Measurements from ENCODE around the gene CNTN1. TPM values are rescaled to one million over a fixed set of nuclear protein-coding genes. Genes with fewer than 3 reads are reported as not detected.

The CNTN1 gene
- total RNA-seq, 1 experiment from 2014 or later = 6.5 TPM

DNA sequence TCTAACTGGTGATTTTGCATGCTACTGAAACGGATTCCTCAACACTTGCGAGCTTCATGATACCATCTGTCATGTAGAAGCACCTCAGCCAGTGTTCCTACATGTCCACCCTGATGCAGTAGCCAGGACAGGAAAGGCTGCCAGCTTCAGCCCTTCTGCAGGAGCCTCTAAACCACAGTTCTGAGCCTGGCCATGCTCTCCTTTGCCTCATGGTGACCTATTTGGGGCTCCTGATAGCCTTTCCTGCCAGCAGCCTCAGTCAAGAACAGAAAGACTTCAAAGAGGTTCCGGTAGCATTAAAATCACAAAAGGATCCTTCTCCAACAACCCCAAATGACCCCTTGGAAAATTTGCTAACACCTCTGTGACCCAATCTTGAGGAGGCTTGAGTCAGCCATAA lies 96.0 kb downstream of the CNTN1 start:
- Histone ChIP-seq H3K14ac (ENCODE audit: insufficient read depth, low read length) (no peak overlapping the region), H3K9ac (ENCODE audit: extremely low read depth, insufficient read length, low read length) (no peak overlapping the region), H4K91ac (ENCODE audit: insufficient read length, low read depth, low read length) (no peak overlapping the region), H3K23ac (ENCODE audit: insufficient read length, low read depth, low read length) (no peak overlapping the region), H2BK5ac (ENCODE audit: insufficient read length, low read length) (no peak overlapping the region), H3T11ph (ENCODE audit: low read length) (no peak overlapping the region), H3K18ac (ENCODE audit: insufficient read length, low read depth, low read length) (no peak overlapping the region), H3K56ac (ENCODE audit: insufficient read length, low read depth, low read length) (no peak overlapping the region), H3K27me3 (ENCODE audit: insufficient read depth, low read length) (no peaks in the 10 kb centered on the region), H3K79me1 (ENCODE audit: insufficient read depth, low read depth, low read length, poor library complexity, severe bottlenecking) (no peaks in the 10 kb centered on the region), H3K23me2 (ENCODE audit: insufficient read length, low read depth, low read length, poor library complexity, severe bottlenecking) (no peaks in the 10 kb centered on the region), H4K8ac (replicated peaks; ENCODE audit: insufficient read length, low read depth, low read length) (no peak overlapping the region), H2AFZ (ENCODE audit: low read length) (no peak overlapping the region), H3K79me2 (ENCODE audit: insufficient read depth, low read length) (no peaks in the 10 kb centered on the region), H4K20me1 (ENCODE audit: control insufficient read depth, insufficient read depth, insufficient read length) (no peaks in the 10 kb centered on the region), H3K27ac (ENCODE audit: insufficient read length, low read depth, low read length) (no peak overlapping the region), H2BK12ac (ENCODE audit: insufficient read length, low read depth, low read length) (no peak overlapping the region), H2BK20ac (ENCODE audit: low read depth, low read length, poor library complexity, severe bottlenecking) (no peak overlapping the region), H4K5ac (ENCODE audit: insufficient read length, low read depth, low read length) (no peak overlapping the region), H3K4ac (ENCODE audit: low read depth, low read length) (no peak overlapping the region), H2BK15ac (ENCODE audit: low read depth, low read length) (no peak overlapping the region), H3K9me3 (ENCODE audit: control insufficient read depth, low read depth, low read length) (no peaks in the 10 kb centered on the region), H2AK5ac (ENCODE audit: insufficient read length, low read length) (no peak overlapping the region), H3K4me1 (ENCODE audit: insufficient read depth, low read length) (peaks cover 2% of the 10 kb centered on the region; the same call in 1 of the 2 replicates), H3K4me2 (ENCODE audit: insufficient read depth, insufficient read length, low read length) (no peak overlapping the region), H2BK120ac (ENCODE audit: low read depth, low read length, poor library complexity, severe bottlenecking) (no peak overlapping the region)
- H3K4me1 Mint-ChIP-seq = peaks cover 22 to 26% of the 10 kb centered on the region in 2 experiments
- no peak overlapping the region for H3K4me3 Mint-ChIP-seq
- WGBS (ENCODE audit: extremely low coverage, insufficient read length, low lambda C conversion rate) = no CpG with 5 or more reads among the region's 3 CpGs
- H3K36me3 Mint-ChIP-seq (ENCODE audit: insufficient read depth in 1 of 3, low read depth in 3 of 3) = peaks cover 4 to 13% (median 8%) of the 10 kb centered on the region in 3 experiments
- no peak overlapping the region for H3K27ac Mint-ChIP-seq
- H3K27me3 Mint-ChIP-seq (ENCODE audit: low read depth) = no peaks in the 10 kb centered on the region; the same call in 1 of the 2 replicates
- peaks cover 0 to 10% of the 10 kb centered on the region in 2 experiments; a peak in 3 of 5 replicates for H3K9me3 Mint-ChIP-seq
- DNase-seq = peak; percentile 54
- TF ChIP-seq, protein P1, sequence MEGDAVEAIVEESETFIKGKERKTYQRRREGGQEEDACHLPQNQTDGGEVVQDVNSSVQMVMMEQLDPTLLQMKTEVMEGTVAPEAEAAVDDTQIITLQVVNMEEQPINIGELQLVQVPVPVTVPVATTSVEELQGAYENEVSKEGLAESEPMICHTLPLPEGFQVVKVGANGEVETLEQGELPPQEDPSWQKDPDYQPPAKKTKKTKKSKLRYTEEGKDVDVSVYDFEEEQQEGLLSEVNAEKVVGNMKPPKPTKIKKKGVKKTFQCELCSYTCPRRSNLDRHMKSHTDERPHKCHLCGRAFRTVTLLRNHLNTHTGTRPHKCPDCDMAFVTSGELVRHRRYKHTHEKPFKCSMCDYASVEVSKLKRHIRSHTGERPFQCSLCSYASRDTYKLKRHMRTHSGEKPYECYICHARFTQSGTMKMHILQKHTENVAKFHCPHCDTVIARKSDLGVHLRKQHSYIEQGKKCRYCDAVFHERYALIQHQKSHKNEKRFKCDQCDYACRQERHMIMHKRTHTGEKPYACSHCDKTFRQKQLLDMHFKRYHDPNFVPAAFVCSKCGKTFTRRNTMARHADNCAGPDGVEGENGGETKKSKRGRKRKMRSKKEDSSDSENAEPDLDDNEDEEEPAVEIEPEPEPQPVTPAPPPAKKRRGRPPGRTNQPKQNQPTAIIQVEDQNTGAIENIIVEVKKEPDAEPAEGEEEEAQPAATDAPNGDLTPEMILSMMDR (conservative IDR thresholded peaks at IDR 0.05) = no peak

Measured in H9 (cell line).